SK-N-SH treated with all-trans-retinoic acid at 6 μM for 48 hours (cell line): ENCODE measurements around the gene ST6GALNAC3.

ENCODE experiments used
- ARNTL ChIP-seq: fragments of 450-650 bp; formaldehyde crosslinking; IDR thresholded peaks from 2 replicates; pipeline ENCODE4 v1.5.0; 2020; ENCODE audit warnings: low read depth, mild to moderate bottlenecking, moderate library complexity, borderline replicate concordance
- CSDC2 ChIP-seq: fragments of 250-450 bp; sonication (Bioruptor Pico); IDR thresholded peaks from 2 replicates; pipeline ENCODE4 v1.5.0; 2020; ENCODE audit warnings: mild to moderate bottlenecking, moderate library complexity
- RARB ChIP-seq: fragments of 250-450 bp; sonication (Bioruptor Pico); IDR thresholded peaks from 2 replicates; pipeline ENCODE4 v1.8.0; 2021; ENCODE audit warnings: mild to moderate bottlenecking, moderate library complexity
- TCF4 ChIP-seq: fragments of 250-450 bp; sonication (Bioruptor Pico); IDR thresholded peaks from 2 replicates; pipeline ENCODE4 v1.8.0; 2021; ENCODE audit warnings: mild to moderate bottlenecking, moderate library complexity, borderline replicate concordance
- ZC3H10 ChIP-seq: fragments of 250-450 bp; sonication (Bioruptor Pico); IDR thresholded peaks from 2 replicates; pipeline ENCODE4 v1.5.1; 2021; ENCODE audit warnings: mild to moderate bottlenecking, moderate library complexity
- ZFP3 ChIP-seq: fragments of 250-450 bp; sonication (Bioruptor Pico); IDR thresholded peaks from 2 replicates; pipeline ENCODE4 v1.5.0; 2020; ENCODE audit warnings: mild to moderate bottlenecking, moderate library complexity
- ZFP30 ChIP-seq: fragments of 450-650 bp; formaldehyde crosslinking; IDR thresholded peaks from 2 replicates; pipeline ENCODE4 v1.5.0; 2022; ENCODE audit warnings: mild to moderate bottlenecking, moderate library complexity
- ZNF8 ChIP-seq: fragments of 450-650 bp; formaldehyde crosslinking; IDR thresholded peaks from 2 replicates; pipeline ENCODE4 v1.5.0; 2020; ENCODE audit warnings: mild to moderate bottlenecking, moderate library complexity
- TF ChIP-seq, protein P1 (sequence below): fragments of 250-450 bp; sonication (Bioruptor Pico); IDR thresholded peaks from 2 replicates; pipeline ENCODE4 v1.5.0; 2020; ENCODE audit warnings: mild to moderate bottlenecking, moderate library complexity

DNA sequence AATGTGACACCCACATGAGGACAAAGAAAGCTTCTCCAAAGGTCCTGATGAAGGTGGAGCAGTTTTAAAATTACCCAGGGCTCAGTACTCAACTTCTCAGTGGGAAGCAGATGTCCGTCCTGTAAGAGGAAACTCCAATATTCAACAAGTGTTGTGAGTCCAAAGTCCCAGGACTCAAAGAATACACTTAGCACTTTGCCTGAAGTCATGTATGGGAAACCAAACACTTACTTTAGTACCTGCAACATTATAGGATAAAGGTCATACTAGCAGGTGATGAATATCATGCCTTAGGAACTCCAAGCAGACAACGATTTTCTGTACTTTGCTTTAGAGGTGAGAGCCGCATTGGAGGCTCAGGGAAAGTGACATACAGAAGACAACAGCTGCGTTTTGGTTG lies 37.2 kb upstream of the ST6GALNAC3 start:
- TF ChIP-seq ARNTL (CRISPR knock-in tag) (no peak), CSDC2 (no peak), RARB (CRISPR knock-in tag) (no peak), ZNF8 (CRISPR knock-in tag) (no peak), ZC3H10 (CRISPR knock-in tag) (no peak), ZFP30 (CRISPR knock-in tag) (no peak), TCF4 (no peak), ZFP3 (CRISPR knock-in tag) (no peak)
- TF ChIP-seq, protein P1, sequence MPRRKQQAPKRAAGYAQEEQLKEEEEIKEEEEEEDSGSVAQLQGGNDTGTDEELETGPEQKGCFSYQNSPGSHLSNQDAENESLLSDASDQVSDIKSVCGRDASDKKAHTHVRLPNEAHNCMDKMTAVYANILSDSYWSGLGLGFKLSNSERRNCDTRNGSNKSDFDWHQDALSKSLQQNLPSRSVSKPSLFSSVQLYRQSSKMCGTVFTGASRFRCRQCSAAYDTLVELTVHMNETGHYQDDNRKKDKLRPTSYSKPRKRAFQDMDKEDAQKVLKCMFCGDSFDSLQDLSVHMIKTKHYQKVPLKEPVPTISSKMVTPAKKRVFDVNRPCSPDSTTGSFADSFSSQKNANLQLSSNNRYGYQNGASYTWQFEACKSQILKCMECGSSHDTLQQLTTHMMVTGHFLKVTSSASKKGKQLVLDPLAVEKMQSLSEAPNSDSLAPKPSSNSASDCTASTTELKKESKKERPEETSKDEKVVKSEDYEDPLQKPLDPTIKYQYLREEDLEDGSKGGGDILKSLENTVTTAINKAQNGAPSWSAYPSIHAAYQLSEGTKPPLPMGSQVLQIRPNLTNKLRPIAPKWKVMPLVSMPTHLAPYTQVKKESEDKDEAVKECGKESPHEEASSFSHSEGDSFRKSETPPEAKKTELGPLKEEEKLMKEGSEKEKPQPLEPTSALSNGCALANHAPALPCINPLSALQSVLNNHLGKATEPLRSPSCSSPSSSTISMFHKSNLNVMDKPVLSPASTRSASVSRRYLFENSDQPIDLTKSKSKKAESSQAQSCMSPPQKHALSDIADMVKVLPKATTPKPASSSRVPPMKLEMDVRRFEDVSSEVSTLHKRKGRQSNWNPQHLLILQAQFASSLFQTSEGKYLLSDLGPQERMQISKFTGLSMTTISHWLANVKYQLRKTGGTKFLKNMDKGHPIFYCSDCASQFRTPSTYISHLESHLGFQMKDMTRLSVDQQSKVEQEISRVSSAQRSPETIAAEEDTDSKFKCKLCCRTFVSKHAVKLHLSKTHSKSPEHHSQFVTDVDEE = no peak
